IPS-18a (cell line): ENCODE results near the gene HPCA.

Experiments used
- H3K27ac ChIP-seq: one replicate; pipeline ENCODE4 v1.5.1; 2013; ENCODE audit warnings: low read length
- H3K27me3 ChIP-seq: one replicate; pipeline ENCODE4 v1.6.1; 2013; ENCODE audit warnings: mild to moderate bottlenecking, low read length; ENCODE audit not compliant: control insufficient read depth, insufficient read depth
- H3K36me3 ChIP-seq: one replicate; pipeline ENCODE4 v1.6.1; 2013; ENCODE audit warnings: low read depth, low read length; ENCODE audit not compliant: control insufficient read depth
- H3K4me1 ChIP-seq: one replicate; pipeline ENCODE4 v1.6.1; 2013; ENCODE audit warnings: low read depth, low read length; ENCODE audit not compliant: control insufficient read depth
- H3K4me3 ChIP-seq: one replicate; pipeline ENCODE4 v1.5.1; 2013; ENCODE audit warnings: low read length
- H3K9ac ChIP-seq: one replicate; pipeline ENCODE4 v1.6.1; 2013; ENCODE audit warnings: mild to moderate bottlenecking, low read length, moderate library complexity
- H3K9me3 ChIP-seq: one replicate; pipeline ENCODE4 v1.6.1; 2013; ENCODE audit warnings: low read depth, low read length; ENCODE audit not compliant: control insufficient read depth

HPCA gene

GRCh38 chr1:32884726-32885125 is 1.6 kb upstream of the HPCA start:
- no peaks in the 10 kb centered on the region for H3K9me3 ChIP-seq
- H3K4me3 ChIP-seq = no peak overlapping the region
- H3K27ac ChIP-seq = no peak overlapping the region
- H3K4me1 ChIP-seq = peaks cover 7% of the 10 kb centered on the region
- no peak overlapping the region for H3K9ac ChIP-seq
- H3K27me3 ChIP-seq = peaks cover 29% of the 10 kb centered on the region
- H3K36me3 ChIP-seq = no peaks in the 10 kb centered on the region

- Histone ChIP-seq H3K9me3 (no peaks in the 10 kb centered on the region), H3K27me3 (peaks cover 29% of the 10 kb centered on the region), H3K36me3 (no peaks in the 10 kb centered on the region), H3K27ac (no peak overlapping the region), H3K4me1 (peaks cover 7% of the 10 kb centered on the region), H3K4me3 (no peak overlapping the region), H3K9ac (no peak overlapping the region)
Measured at GRCh38 chr1:32885676-32886003, 651 bp upstream of the HPCA start.

- Histone ChIP-seq H3K9me3 (no peaks in the 10 kb centered on the region), H3K27ac (no peak overlapping the region), H3K4me3 (no peak overlapping the region), H3K36me3 (no peaks in the 10 kb centered on the region), H3K9ac (no peak overlapping the region), H3K27me3 (peaks cover 38% of the 10 kb centered on the region), H3K4me1 (peaks cover 5% of the 10 kb centered on the region)
Measured at GRCh38 chr1:32886828-32887414, 630 bp downstream of the HPCA start.

GRCh38 chr1:32887623-32888022 is 1.3 kb downstream of the HPCA start:
- no peaks in the 10 kb centered on the region for H3K36me3 ChIP-seq
- H3K9me3 ChIP-seq = no peaks in the 10 kb centered on the region
- H3K9ac ChIP-seq = no peak overlapping the region
- H3K4me1 ChIP-seq = no peaks in the 10 kb centered on the region
- H3K27ac ChIP-seq = no peak overlapping the region
- H3K27me3 ChIP-seq = peaks cover 45% of the 10 kb centered on the region
- H3K4me3 ChIP-seq = no peak overlapping the region

- Histone ChIP-seq H3K27me3 (peaks cover 46% of the 10 kb centered on the region), H3K36me3 (no peaks in the 10 kb centered on the region), H3K9ac (no peak overlapping the region)
Measured at GRCh38 chr1:32888134-32888533, 1.8 kb downstream of the HPCA start.

GRCh38 chr1:32888677-32889420 is 2.6 kb downstream of the HPCA start:
- H3K9ac ChIP-seq = no peak overlapping the region
- H3K4me3 ChIP-seq = no peak overlapping the region
- no peaks in the 10 kb centered on the region for H3K36me3 ChIP-seq
- peaks cover 46% of the 10 kb centered on the region for H3K27me3 ChIP-seq
- peaks cover under 1% of the 10 kb centered on the region for H3K4me1 ChIP-seq
- no peaks in the 10 kb centered on the region for H3K9me3 ChIP-seq
- no peak overlapping the region for H3K27ac ChIP-seq

More at GRCh38 chr1:32888134-32888533, 1.8 kb downstream of the HPCA start:
- Histone ChIP-seq H3K4me1 (no peaks in the 10 kb centered on the region), H3K9me3 (no peaks in the 10 kb centered on the region), H3K4me3 (no peak overlapping the region), H3K27ac (no peak overlapping the region)

- H3K4me3 ChIP-seq = no peak overlapping the region
- H3K27ac ChIP-seq = no peak overlapping the region
- H3K27me3 ChIP-seq = peaks cover 46% of the 10 kb centered on the region
- no peak overlapping the region for H3K9ac ChIP-seq
- peaks cover 4% of the 10 kb centered on the region for H3K4me1 ChIP-seq
- no peaks in the 10 kb centered on the region for H3K36me3 ChIP-seq
- no peaks in the 10 kb centered on the region for H3K9me3 ChIP-seq
Measured at GRCh38 chr1:32889731-32890278, 3.5 kb downstream of the HPCA start.

GRCh38 chr1:32890516-32891240 is 4.4 kb downstream of the HPCA start:
- Histone ChIP-seq H3K27me3 (peaks cover 38% of the 10 kb centered on the region), H3K4me1 (peaks cover 4% of the 10 kb centered on the region), H3K4me3 (no peak overlapping the region), H3K9ac (no peak overlapping the region), H3K36me3 (no peaks in the 10 kb centered on the region), H3K27ac (no peak overlapping the region), H3K9me3 (no peaks in the 10 kb centered on the region)

GRCh38 chr1:32891241-32891570 is 4.9 kb downstream of the HPCA start:
- Histone ChIP-seq H3K36me3 (no peaks in the 10 kb centered on the region), H3K27ac (no peak overlapping the region), H3K9me3 (no peaks in the 10 kb centered on the region), H3K4me1 (peaks cover 4% of the 10 kb centered on the region), H3K9ac (no peak overlapping the region), H3K4me3 (no peak overlapping the region), H3K27me3 (peaks cover 32% of the 10 kb centered on the region)

- Histone ChIP-seq H3K36me3 (no peaks in the 10 kb centered on the region), H3K4me3 (no peak overlapping the region), H3K9me3 (no peaks in the 10 kb centered on the region), H3K9ac (no peak overlapping the region), H3K27me3 (peaks cover 32% of the 10 kb centered on the region), H3K4me1 (peaks cover 4% of the 10 kb centered on the region), H3K27ac (no peak overlapping the region)
Measured at GRCh38 chr1:32891630-32892029, 5.3 kb downstream of the HPCA start.

- Histone ChIP-seq H3K27ac (no peak overlapping the region), H3K36me3 (no peaks in the 10 kb centered on the region), H3K9me3 (no peaks in the 10 kb centered on the region), H3K4me1 (peaks cover 4% of the 10 kb centered on the region), H3K27me3 (peaks cover 25% of the 10 kb centered on the region), H3K9ac (no peak overlapping the region), H3K4me3 (peak overlapping the region; percentile 66)
Measured at GRCh38 chr1:32892368-32893197, 6.3 kb downstream of the HPCA start.
